Sigmoid colon (tissue), 4 donors: ENCODE data around the gene SIGLEC12.

Experiments used
- EP300 ChIP-seq, 4 donors: sonication (generic); formaldehyde crosslinking; IDR thresholded peaks; one replicate each; pipeline ENCODE4 v1.6.1; 2017; ENCODE audit warnings: antibody characterized with exemption in 4 of 4
- POLR2AphosphoS5 ChIP-seq, 4 donors: sonication (generic); formaldehyde crosslinking; IDR thresholded peaks; one replicate each; pipeline ENCODE4 v1.6.1; 2017; ENCODE audit warnings: antibody characterized with exemption in 4 of 4
- TF ChIP-seq, protein P1 (sequence below), 4 experiments: fragments of 450-650 bp in 3 of 4; fragments of 200-600 bp in 1 of 4; IDR thresholded peaks; one replicate each; pipeline ENCODE4 v1.5.1; 2016 to 2019; ENCODE audit warnings: antibody characterized with exemption in 4 of 4, mild to moderate bottlenecking in 3 of 4, moderate library complexity in 2 of 4

DNA sequence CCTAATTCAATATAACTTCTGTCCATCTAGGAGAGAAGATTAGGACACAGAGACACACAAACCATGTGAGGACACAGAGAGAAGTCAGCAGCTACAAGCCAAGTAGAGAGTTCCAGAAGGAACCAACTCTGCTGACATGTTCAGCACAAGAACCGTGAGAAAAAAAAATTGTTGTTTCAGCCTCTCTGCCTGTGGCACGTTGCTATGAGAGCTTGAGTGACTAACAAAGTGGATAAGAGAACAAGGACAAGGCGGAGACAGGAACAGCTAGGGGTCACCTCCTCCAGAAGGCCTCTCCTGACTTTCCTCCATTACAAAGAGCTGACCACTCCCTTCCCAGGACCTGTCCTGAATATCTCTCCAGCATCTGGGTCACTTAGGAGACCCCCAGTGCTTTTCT, 5.6 kb upstream of the SIGLEC12 start:
- TF ChIP-seq, protein P1, sequence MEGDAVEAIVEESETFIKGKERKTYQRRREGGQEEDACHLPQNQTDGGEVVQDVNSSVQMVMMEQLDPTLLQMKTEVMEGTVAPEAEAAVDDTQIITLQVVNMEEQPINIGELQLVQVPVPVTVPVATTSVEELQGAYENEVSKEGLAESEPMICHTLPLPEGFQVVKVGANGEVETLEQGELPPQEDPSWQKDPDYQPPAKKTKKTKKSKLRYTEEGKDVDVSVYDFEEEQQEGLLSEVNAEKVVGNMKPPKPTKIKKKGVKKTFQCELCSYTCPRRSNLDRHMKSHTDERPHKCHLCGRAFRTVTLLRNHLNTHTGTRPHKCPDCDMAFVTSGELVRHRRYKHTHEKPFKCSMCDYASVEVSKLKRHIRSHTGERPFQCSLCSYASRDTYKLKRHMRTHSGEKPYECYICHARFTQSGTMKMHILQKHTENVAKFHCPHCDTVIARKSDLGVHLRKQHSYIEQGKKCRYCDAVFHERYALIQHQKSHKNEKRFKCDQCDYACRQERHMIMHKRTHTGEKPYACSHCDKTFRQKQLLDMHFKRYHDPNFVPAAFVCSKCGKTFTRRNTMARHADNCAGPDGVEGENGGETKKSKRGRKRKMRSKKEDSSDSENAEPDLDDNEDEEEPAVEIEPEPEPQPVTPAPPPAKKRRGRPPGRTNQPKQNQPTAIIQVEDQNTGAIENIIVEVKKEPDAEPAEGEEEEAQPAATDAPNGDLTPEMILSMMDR (IDR thresholded peaks at IDR 0.05): no peak
- TF ChIP-seq POLR2AphosphoS5 (IDR thresholded peaks at IDR 0.05) (no peak), EP300 (IDR thresholded peaks at IDR 0.05) (no peak)
